SK-N-SH (cell line): ENCODE results near the gene MGME1. TPM values are rescaled to one million over a fixed set of nuclear protein-coding genes. Genes with fewer than 3 reads are reported as not detected.

ENCODE experiments used
- CTCF ChIA-PET: fragments of 300-600, 350-600 bp; formaldehyde crosslinking; extraction: SDS; loops from one replicate; lab custom pipeline; 2021; lab: Yijun Ruan, JAX
- POLR2A ChIA-PET: fragments of 350-600 bp; sonication (Branson Sonifier 250); formaldehyde crosslinking; extraction: SDS; loops from one replicate; lab custom pipeline; 2020; ENCODE audit warnings: antibody characterized with exemption, inconsistent platforms; lab: Yijun Ruan, JAX
- DNase-seq: peaks from one replicate; pipeline ENCODE4 v3.0.0; 2012
- H2AFZ ChIP-seq: fragments of 200-600 bp; sonication (generic); 2 replicates; pipeline ENCODE4 v1.8.1; 2016; ENCODE audit warnings: antibody characterized with exemption, mild to moderate bottlenecking, low read depth
- H3F3A ChIP-seq: fragments of 200-600 bp; sonication (generic); replicated peaks from 2 replicates; pipeline ENCODE3; 2016; ENCODE audit warnings: antibody characterized with exemption, mild to moderate bottlenecking; ENCODE audit not compliant: insufficient read depth
- H3K27ac ChIP-seq, 2 experiments: fragments of 200-500 bp in 1 of 2; fragments of 200-600 bp in 1 of 2; sonication (Bioruptor generic) in 1 of 2; sonication (generic), shearing (Covaris generic) in 1 of 2; 2 replicates each; pipeline versions ENCODE4 v1.5.1 to v1.6.1; 2014 to 2016; ENCODE audit warnings: low read depth in 2 of 2, inconsistent platforms in 1 of 2, low read length in 1 of 2, mild to moderate bottlenecking in 1 of 2, mixed read lengths in 1 of 2
- H3K27me3 ChIP-seq: fragments of 200-600 bp; sonication (generic), shearing (Covaris generic); 2 replicates; pipeline ENCODE4 v1.6.1; 2016; ENCODE audit warnings: mixed run types; ENCODE audit not compliant: insufficient read depth
- H3K36me3 ChIP-seq, 2 experiments: fragments of 200-500 bp in 1 of 2; fragments of 200-600 bp in 1 of 2; sonication (Bioruptor generic) in 1 of 2; sonication (generic) in 1 of 2; replicated peaks in 1 of 2; 2 replicates each; pipeline versions ENCODE3 to v1.5.1; 2014 to 2016; ENCODE audit warnings: low read length in 1 of 2, mild to moderate bottlenecking in 1 of 2; ENCODE audit not compliant: insufficient read depth in 2 of 2, control insufficient read depth in 1 of 2
- H3K4me1 ChIP-seq, 2 experiments: fragments of 200-500 bp in 1 of 2; fragments of 200-600 bp in 1 of 2; sonication (Bioruptor generic) in 1 of 2; sonication (generic), shearing (Covaris generic) in 1 of 2; 2 replicates each; pipeline versions ENCODE4 v1.5.1 to v1.6.1; 2014 to 2016; ENCODE audit warnings: low read depth in 1 of 2, low read length in 1 of 2, mixed run types in 1 of 2; ENCODE audit not compliant: insufficient read depth in 2 of 2, control insufficient read depth in 1 of 2
- H3K4me2 ChIP-seq: fragments of 200-600 bp; sonication (generic), shearing (Covaris generic); 2 replicates; pipeline ENCODE4 v1.6.1; 2017; ENCODE audit warnings: mixed run types
- H3K4me3 ChIP-seq, 2 experiments: fragments of 200-500 bp in 1 of 2; fragments of 200-600 bp in 1 of 2; sonication (Bioruptor generic) in 1 of 2; sonication (generic), shearing (Covaris generic) in 1 of 2; 2 replicates each; pipeline versions ENCODE4 v1.5.1 to v1.8.1; 2014 to 2016; ENCODE audit warnings: low read depth in 2 of 2, inconsistent platforms in 1 of 2, low read length in 1 of 2, mild to moderate bottlenecking in 1 of 2, mixed read lengths in 1 of 2, moderate library complexity in 1 of 2
- H3K79me2 ChIP-seq: fragments of 200-600 bp; sonication (generic); 2 replicates; pipeline ENCODE4 v1.8.1; 2017; ENCODE audit warnings: mild to moderate bottlenecking; ENCODE audit not compliant: insufficient read depth
- H3K9ac ChIP-seq: fragments of 200-600 bp; sonication (generic); 2 replicates; pipeline ENCODE4 v1.6.1; 2017; ENCODE audit warnings: mixed run types
- H3K9me2 ChIP-seq: fragments of 200-600 bp; sonication (generic); 2 replicates; pipeline ENCODE4 v1.6.1; 2017; ENCODE audit warnings: mixed run types
- H3K9me3 ChIP-seq: fragments of 200-600 bp; sonication (generic); 2 replicates; pipeline ENCODE4 v1.6.1; 2017; ENCODE audit warnings: mixed run types, mild to moderate bottlenecking, moderate library complexity
- H4K20me1 ChIP-seq: fragments of 200-600 bp; sonication (generic); 2 replicates; pipeline ENCODE4 v1.6.1; 2017; ENCODE audit warnings: mild to moderate bottlenecking, mixed run types; ENCODE audit not compliant: insufficient read depth
- CTCF ChIP-seq: fragments of 200-600 bp; sonication (generic); IDR thresholded peaks from 2 replicates; pipeline ENCODE4 v1.6.1; 2017; ENCODE audit warnings: antibody characterized with exemption, mild to moderate bottlenecking, moderate library complexity
- EP300 ChIP-seq, 2 experiments: IDR thresholded peaks; 2 replicates each; pipeline versions ENCODE4 v1.4.0 to v1.6.1; 2012; ENCODE audit warnings: borderline replicate concordance in 1 of 2, low read depth in 1 of 2, low read length in 1 of 2
- GABPA ChIP-seq: IDR thresholded peaks from 2 replicates; pipeline ENCODE4 v1.4.0; 2012; ENCODE audit warnings: low read depth, mild to moderate bottlenecking
- GATA2 ChIP-seq: sonication (generic); formaldehyde crosslinking; IDR thresholded peaks from 2 replicates; pipeline ENCODE4 v1.5.0; 2020; ENCODE audit warnings: mild to moderate bottlenecking, missing genetic modification reagents
- MXI1 ChIP-seq: IDR thresholded peaks from 2 replicates; pipeline ENCODE4 v1.6.1; 2012; ENCODE audit warnings: mild to moderate bottlenecking, low read depth, low read length, improper control_type of control experiment
- NFIC ChIP-seq: IDR thresholded peaks from 2 replicates; pipeline ENCODE4 v1.4.0; 2012; ENCODE audit warnings: borderline replicate concordance
- NRF1 ChIP-seq: IDR thresholded peaks from 2 replicates; pipeline ENCODE4 v1.6.1; 2012; ENCODE audit warnings: low read depth, mild to moderate bottlenecking, low read length
- PBX3 ChIP-seq: IDR thresholded peaks from 2 replicates; pipeline ENCODE4; 2012
- POLR2AphosphoS5 ChIP-seq: IDR thresholded peaks from 2 replicates; pipeline ENCODE4 v1.6.1; 2012; ENCODE audit warnings: low read depth, low read length
- RAD21 ChIP-seq: IDR thresholded peaks from 2 replicates; pipeline ENCODE4 v1.6.1; 2012; ENCODE audit warnings: mild to moderate bottlenecking, low read length
- RFX5 ChIP-seq: IDR thresholded peaks from 2 replicates; pipeline ENCODE4 v1.6.1; 2012; ENCODE audit warnings: mild to moderate bottlenecking, improper control_type of control experiment, low read length
- RXRA ChIP-seq: IDR thresholded peaks from 2 replicates; pipeline ENCODE4 v1.4.0; 2012; ENCODE audit warnings: low read depth, mild to moderate bottlenecking, borderline replicate concordance
- SIN3A ChIP-seq: IDR thresholded peaks from 2 replicates; pipeline ENCODE4 v1.6.1; 2012; ENCODE audit warnings: low read depth, mild to moderate bottlenecking, low read length, moderate library complexity, borderline replicate concordance
- TAF1 ChIP-seq: IDR thresholded peaks from 2 replicates; pipeline ENCODE4 v1.6.1; 2012; ENCODE audit warnings: low read depth, mild to moderate bottlenecking, low read length, moderate library complexity, borderline replicate concordance
- TEAD4 ChIP-seq: IDR thresholded peaks from 2 replicates; pipeline ENCODE4 v1.4.0; 2012; ENCODE audit warnings: mild to moderate bottlenecking, borderline replicate concordance; ENCODE audit not compliant: insufficient read depth
- USF1 ChIP-seq: IDR thresholded peaks from 2 replicates; pipeline ENCODE4 v1.4.0; 2012; ENCODE audit warnings: low read depth, borderline replicate concordance
- YY1 ChIP-seq: IDR thresholded peaks from 2 replicates; pipeline ENCODE4 v1.4.0; 2012; ENCODE audit warnings: low read depth, mild to moderate bottlenecking
- WGBS: methylation state at CpG from one replicate; pipeline ENCODE4 v1.1.6; 2017; ENCODE audit warnings: low lambda C conversion rate; 5-methylcytosine and 5-hydroxymethylcytosine counted together
- polyA plus RNA-seq, 3 experiments: library from polyadenylated mRNA; depleted of rRNA; stranded (reverse); fragments of >200 nt; gene quantifications; 2 replicates each; pipeline ENCODE4 v1.2.3, GENCODE V29; 2012
- TF ChIP-seq, protein P1 (sequence below): IDR thresholded peaks from 2 replicates; pipeline ENCODE4 v1.4.0; 2012; ENCODE audit warnings: low read depth, borderline replicate concordance

The MGME1 gene
- polyA plus RNA-seq, 1 of the 3 experiments (the other 2 are of a cell fraction): 7.9 TPM

DNA sequence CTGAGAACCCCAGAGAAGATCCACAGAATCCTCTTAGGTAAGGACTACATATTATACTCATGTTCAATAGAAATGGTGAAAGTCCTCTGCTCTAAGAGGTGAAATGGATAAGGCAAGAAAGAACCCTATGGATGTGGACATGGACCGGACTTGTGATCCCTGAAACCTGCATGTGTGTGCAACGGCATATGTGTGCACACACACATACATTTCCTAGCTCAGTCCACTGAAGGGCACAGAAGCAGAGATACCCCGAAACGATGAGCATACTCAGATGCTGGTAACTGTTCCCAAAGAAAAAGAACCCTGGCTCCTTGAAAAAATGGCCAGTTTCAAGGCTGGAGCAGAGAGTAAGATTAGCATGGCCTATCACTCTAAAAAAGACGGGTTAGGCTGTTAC, 22.8 kb upstream of the MGME1 start:
- Histone ChIP-seq H3K79me2 (peaks cover 23% of the 10 kb centered on the region), H3F3A (peaks cover 23% of the 10 kb centered on the region), H3K4me1 (no peaks in the 10 kb centered on the region), H3K9me2 (no peaks in the 10 kb centered on the region), H3K36me3 (peaks cover 80 to 96% of the 10 kb centered on the region in 2 experiments), H3K9me3 (no peaks in the 10 kb centered on the region), H3K27ac (no peak overlapping the region), H3K9ac (no peak overlapping the region), H3K4me3 (no peak overlapping the region), H3K27me3 (no peaks in the 10 kb centered on the region), H2AFZ (no peak overlapping the region), H3K4me2 (no peak overlapping the region), H4K20me1 (peaks cover 3% of the 10 kb centered on the region; the same call in 1 of the 2 replicates)
- CTCF ChIA-PET: interaction anchor here (0.6 to 1.2 kb wide), 3 partner anchors 44 to 174 kb away, joined by 3 to 7 read pairs (median 3); no protein-coding TSS in a partner anchor
- POLR2A ChIA-PET: no interaction called here
- TF ChIP-seq TAF1 (no peak), SIN3A (no peak), RXRA (no peak), TEAD4 (no peak)
- TF ChIP-seq, protein P1, sequence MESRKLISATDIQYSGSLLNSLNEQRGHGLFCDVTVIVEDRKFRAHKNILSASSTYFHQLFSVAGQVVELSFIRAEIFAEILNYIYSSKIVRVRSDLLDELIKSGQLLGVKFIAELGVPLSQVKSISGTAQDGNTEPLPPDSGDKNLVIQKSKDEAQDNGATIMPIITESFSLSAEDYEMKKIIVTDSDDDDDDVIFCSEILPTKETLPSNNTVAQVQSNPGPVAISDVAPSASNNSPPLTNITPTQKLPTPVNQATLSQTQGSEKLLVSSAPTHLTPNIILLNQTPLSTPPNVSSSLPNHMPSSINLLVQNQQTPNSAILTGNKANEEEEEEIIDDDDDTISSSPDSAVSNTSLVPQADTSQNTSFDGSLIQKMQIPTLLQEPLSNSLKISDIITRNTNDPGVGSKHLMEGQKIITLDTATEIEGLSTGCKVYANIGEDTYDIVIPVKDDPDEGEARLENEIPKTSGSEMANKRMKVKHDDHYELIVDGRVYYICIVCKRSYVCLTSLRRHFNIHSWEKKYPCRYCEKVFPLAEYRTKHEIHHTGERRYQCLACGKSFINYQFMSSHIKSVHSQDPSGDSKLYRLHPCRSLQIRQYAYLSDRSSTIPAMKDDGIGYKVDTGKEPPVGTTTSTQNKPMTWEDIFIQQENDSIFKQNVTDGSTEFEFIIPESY: no peak
- 97% methylated on average over 5 of the region's 5 CpGs for WGBS
- DNase-seq: no peak

- POLR2A ChIA-PET: no interaction called here
- TF ChIP-seq SIN3A (no peak), NRF1 (no peak), MXI1 (no peak), NFIC (no peak), EP300 (IDR thresholded peaks at IDR 0.05; ENCODE audit: borderline replicate concordance in 1 of 2, low read depth in 1 of 2, low read length in 1 of 2) (no peak), PBX3 (no peak), RFX5 (no peak), GATA2 (CRISPR knock-in tag) (no peak), CTCF (no peak), POLR2AphosphoS5 (no peak), RAD21 (no peak), RXRA (no peak), YY1 (no peak), USF1 (no peak), GABPA (no peak)
- TF ChIP-seq, protein P1: no peak
These were observed 22.0 kb upstream of the MGME1 start for GRCh38 chr20:17946572-17947473.

More at GRCh38 chr20:17946572-17947473, 22.0 kb upstream of the MGME1 start:
- no peaks in the 10 kb centered on the region; the same call in 1 of the 2 replicates for H4K20me1 ChIP-seq
- no peaks in the 10 kb centered on the region for H3K9me2 ChIP-seq
- no peaks in the 10 kb centered on the region for H3K27me3 ChIP-seq
- DNase-seq: no peak
- H3K4me2 ChIP-seq: no peak overlapping the region
- no peak overlapping the region for H3K27ac ChIP-seq
- peaks cover 83 to 94% of the 10 kb centered on the region in 2 experiments for H3K36me3 ChIP-seq
- no peaks in the 10 kb centered on the region for H3K4me1 ChIP-seq
- no peak overlapping the region for H3K4me3 ChIP-seq
- H3K9ac ChIP-seq: no peak overlapping the region
- 74% methylated on average over 6 of the region's 6 CpGs for WGBS
- CTCF ChIA-PET: interaction anchor here (1.0 to 3.0 kb wide), 3 partner anchors 8 to 49 kb away, joined by 3 to 14 read pairs (median 7); no protein-coding TSS in a partner anchor
- H2AFZ ChIP-seq: no peak overlapping the region
- peaks cover 31% of the 10 kb centered on the region for H3K79me2 ChIP-seq
- H3K9me3 ChIP-seq: no peaks in the 10 kb centered on the region
- peaks cover 19% of the 10 kb centered on the region for H3F3A ChIP-seq
